Renal cortical epithelial cell (primary cell): Measurements from ENCODE around the gene VPS13D. TPM values are rescaled to one million over a fixed set of nuclear protein-coding genes. Genes with fewer than 3 reads are reported as not detected.
A peak's percentile ranks its signal among the peaks of the same experiment; 100 is the strongest.
"Not testable (repeated sequence)": the region's sequence is repeated elsewhere in the genome, so short reads cannot be mapped to it uniquely, and the experiment has no call there.

Experiments
- DNase-seq: peaks from one replicate; pipeline ENCODE4 v3.0.0-alpha.2; 2011; ENCODE audit warnings: low read depth
- total RNA-seq: library from RNA; depleted of rRNA; stranded (reverse); fragments of >200 nt; gene quantifications from 2 replicates; pipeline ENCODE4 v1.2.3, GENCODE V29; 2014

VPS13D gene
- total RNA-seq, 1 donor from 2014 or later, result 74.1 TPM

GRCh38 chr1:12196641-12197482 is 33.0 kb upstream of the VPS13D start:
- no peak for DNase-seq

- no peak for DNase-seq
These were observed 32.3 kb upstream of the VPS13D start for GRCh38 chr1:12197483-12197880.

DNA sequence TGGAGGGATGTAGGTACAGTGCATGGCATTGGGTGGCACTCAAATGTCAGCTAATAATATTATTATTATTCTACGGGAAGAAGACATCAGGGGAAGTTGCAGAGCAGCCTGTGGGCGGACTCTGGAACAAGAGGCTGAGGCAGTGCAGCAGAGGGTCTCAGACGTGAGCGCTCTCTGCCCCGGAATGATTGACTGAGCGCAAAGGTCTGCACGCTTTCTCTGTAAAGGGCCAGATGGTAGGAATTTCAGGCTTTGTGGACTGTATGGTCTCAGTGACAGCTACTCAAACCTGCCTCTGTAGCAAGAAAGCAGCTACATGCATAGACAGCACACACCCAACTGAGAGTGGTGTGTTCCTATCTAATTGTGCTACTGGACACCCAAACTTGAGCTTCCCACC is 29.6 kb upstream of the VPS13D start:
- no peak for DNase-seq

DNA sequence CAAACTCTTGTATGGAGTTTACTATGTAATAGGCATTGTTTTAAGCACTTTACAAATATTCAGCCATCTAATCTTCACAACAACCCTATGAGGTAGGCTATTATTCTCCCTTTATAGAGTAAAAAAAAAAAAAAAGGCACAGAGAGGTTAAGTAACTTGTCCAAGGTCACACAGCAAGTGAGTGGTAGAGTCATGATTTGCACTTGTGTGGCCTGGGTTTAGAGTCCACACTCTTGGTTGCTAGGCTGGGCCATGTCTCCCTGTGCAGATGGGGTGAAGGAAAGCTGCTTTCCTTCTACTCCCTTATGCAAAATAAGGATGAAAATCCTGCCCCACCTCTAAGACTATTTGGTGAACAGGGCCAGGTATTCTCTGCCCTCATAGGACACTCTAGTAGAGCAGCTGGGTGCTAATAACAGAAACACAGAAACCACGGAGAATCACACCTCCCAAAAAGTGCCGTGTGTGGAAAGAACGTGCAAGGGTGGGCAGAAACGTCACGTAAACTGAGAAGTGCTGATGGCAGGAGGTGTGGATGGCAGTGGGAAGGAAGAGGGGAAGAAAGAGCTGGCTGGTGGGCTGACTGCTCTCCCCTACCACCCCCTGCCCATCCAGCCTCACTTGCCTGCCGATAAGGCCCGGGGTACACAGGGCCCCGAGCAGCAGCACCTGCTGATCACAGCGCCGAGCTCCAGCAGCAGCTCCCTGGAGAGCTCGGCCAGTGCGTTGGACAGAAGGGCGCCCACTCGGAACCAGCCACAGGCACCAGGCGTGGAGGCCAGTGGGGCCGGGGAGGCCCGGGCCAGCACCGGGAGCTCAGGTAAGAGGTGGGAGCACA is 28.3 kb upstream of the VPS13D start:
- DNase-seq, result no peak

DNA sequence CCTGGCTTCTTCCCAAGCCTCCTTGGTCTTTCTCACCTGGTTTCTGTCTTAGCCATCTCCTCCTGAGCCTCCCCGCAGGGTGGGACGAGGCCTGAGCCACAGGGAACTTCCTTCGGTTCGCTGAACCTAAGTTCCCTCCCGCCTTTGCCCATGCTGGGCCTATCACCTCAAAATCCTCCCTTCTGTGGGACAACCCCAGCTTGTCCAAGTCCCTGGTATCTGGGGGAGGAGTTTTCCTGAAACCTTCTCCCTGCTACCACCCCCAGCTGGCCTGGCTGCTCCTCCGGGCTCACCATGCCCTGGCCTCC is 27.7 kb upstream of the VPS13D start:
- no peak for DNase-seq

DNA sequence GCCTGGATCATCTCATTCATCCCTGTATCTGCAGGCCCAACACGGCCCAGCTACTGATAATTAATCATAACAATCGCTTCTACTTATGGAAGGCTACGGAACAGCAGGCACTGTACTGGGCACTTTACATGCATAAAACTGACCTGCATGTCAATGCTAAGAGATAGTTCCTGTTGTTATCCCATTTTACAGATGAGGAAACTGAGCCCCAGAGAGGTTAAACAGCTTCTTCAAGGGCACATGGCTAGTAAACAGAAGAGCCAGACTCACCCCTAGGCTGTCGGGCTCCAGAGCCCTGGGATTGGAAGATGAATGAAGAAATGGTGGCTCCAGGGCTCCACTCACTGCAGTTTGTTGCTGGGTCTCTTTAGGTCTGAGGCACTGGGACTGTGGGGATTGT is 27.3 kb upstream of the VPS13D start:
- DNase-seq, result no peak

GRCh38 chr1:12203216-12204007 is 26.4 kb upstream of the VPS13D start:
- DNase-seq, result no peak

GRCh38 chr1:12204140-12204539 is 25.7 kb upstream of the VPS13D start:
- no peak for DNase-seq

GRCh38 chr1:12204754-12205658 is 24.8 kb upstream of the VPS13D start:
- no peak for DNase-seq

GRCh38 chr1:12206238-12206637 is 23.6 kb upstream of the VPS13D start:
- DNase-seq, result no peak

- no peak for DNase-seq
These were observed 22.9 kb upstream of the VPS13D start for GRCh38 chr1:12206792-12207424.

DNA sequence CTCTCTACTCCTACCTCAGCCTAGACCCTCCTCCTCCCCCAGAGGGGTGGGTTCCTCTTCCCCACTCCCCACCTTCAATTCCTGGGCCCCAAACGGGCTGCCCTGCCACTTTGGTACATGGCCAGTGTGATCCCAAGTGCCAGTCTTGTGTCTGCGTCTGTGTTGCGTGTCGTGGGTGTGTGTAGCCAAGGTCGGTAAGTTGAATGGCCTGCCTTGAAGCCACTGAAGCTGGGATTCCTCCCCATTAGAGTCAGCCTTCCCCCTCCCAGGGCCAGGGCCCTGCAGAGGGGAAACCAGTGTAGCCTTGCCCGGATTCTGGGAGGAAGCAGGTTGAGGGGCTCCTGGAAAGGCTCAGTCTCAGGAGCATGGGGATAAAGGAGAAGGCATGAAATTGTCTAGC is 21.6 kb upstream of the VPS13D start:
- no peak for DNase-seq

GRCh38 chr1:12208764-12209494 is 20.9 kb upstream of the VPS13D start:
- DNase-seq, result peak; percentile 42

- DNase-seq, result no peak
These were observed 20.4 kb upstream of the VPS13D start for GRCh38 chr1:12209495-12209832.

- DNase-seq, result no peak
These were observed 14.5 kb upstream of the VPS13D start for GRCh38 chr1:12215118-12215961.

- no peak for DNase-seq
These were observed 10.0 kb upstream of the VPS13D start for GRCh38 chr1:12219800-12220199.

DNA sequence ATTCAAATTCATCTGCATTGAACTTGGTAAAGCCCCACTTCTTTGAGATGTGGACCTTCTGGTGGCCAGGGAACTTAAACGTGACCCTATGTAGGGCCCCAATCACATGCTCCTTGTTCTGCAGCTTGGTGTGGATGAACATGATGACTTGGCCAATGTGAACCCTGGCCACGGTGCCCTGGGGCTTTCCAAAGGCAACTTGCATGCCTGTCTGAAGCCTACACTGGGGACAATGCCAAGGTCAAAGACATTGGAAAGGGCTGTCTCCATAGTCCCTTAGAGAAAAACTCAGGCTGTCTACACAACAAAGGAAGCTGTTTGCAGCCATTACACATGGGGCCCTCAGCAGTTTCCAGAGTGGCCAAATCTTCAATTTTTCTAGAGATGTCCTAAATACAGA is 8.9 kb upstream of the VPS13D start:
- DNase-seq, result no peak

- DNase-seq, result not testable (repeated sequence)
These were observed 7.1 kb upstream of the VPS13D start for GRCh38 chr1:12222700-12223099.

- DNase-seq, result not testable (repeated sequence)
These were observed 5.7 kb upstream of the VPS13D start for GRCh38 chr1:12224092-12224491.
